H9 (cell line): Measurements from ENCODE around the gene BSN. TPM values are rescaled to one million over a fixed set of nuclear protein-coding genes. Genes with fewer than 3 reads are reported as not detected.

ENCODE experiments used
- DNase-seq: peaks from one replicate; pipeline ENCODE4 v3.0.0-alpha.2; 2017
- H2AFZ ChIP-seq: one replicate; pipeline ENCODE4 v1.6.1; 2013; ENCODE audit warnings: mild to moderate bottlenecking, low read length, control low read depth, moderate library complexity
- H2AK5ac ChIP-seq: 2 replicates; pipeline ENCODE4 v1.6.1; 2013; ENCODE audit warnings: low read length, control low read depth, mixed read lengths; ENCODE audit not compliant: insufficient read length
- H2BK120ac ChIP-seq: one replicate; pipeline ENCODE4 v1.6.1; 2013; ENCODE audit warnings: low read depth, mild to moderate bottlenecking, low read length, control low read depth, inconsistent platforms; ENCODE audit not compliant: poor library complexity, severe bottlenecking
- H2BK12ac ChIP-seq: 2 replicates; pipeline ENCODE4 v1.6.1; 2013; ENCODE audit warnings: low read length, control low read depth, mixed read lengths, low read depth; ENCODE audit not compliant: insufficient read length
- H2BK15ac ChIP-seq: 2 replicates; pipeline ENCODE4 v1.6.1; 2013; ENCODE audit warnings: low read depth, low read length, control low read depth
- H2BK20ac ChIP-seq: one replicate; pipeline ENCODE4 v1.6.1; 2013; ENCODE audit warnings: low read depth, mild to moderate bottlenecking, low read length, control low read depth, inconsistent platforms; ENCODE audit not compliant: poor library complexity, severe bottlenecking
- H2BK5ac ChIP-seq: 2 replicates; pipeline ENCODE4 v1.6.1; 2013; ENCODE audit warnings: low read length, control low read depth, mixed read lengths; ENCODE audit not compliant: insufficient read length
- H3K14ac ChIP-seq: 2 replicates; pipeline ENCODE4 v1.6.1; 2013; ENCODE audit warnings: low read length, control low read depth; ENCODE audit not compliant: insufficient read depth
- H3K18ac ChIP-seq: 2 replicates; pipeline ENCODE4 v1.6.1; 2013; ENCODE audit warnings: low read depth, mild to moderate bottlenecking, mixed read lengths, low read length, control low read depth; ENCODE audit not compliant: insufficient read length
- H3K23ac ChIP-seq: 2 replicates; pipeline ENCODE4 v1.6.1; 2013; ENCODE audit warnings: low read length, control low read depth, mixed read lengths, low read depth; ENCODE audit not compliant: insufficient read length
- H3K23me2 ChIP-seq: 2 replicates; pipeline ENCODE4 v1.6.1; 2013; ENCODE audit warnings: low read depth, mild to moderate bottlenecking, mixed read lengths, low read length, control low read depth; ENCODE audit not compliant: insufficient read length, poor library complexity, severe bottlenecking
- H3K27ac ChIP-seq: 2 replicates; pipeline ENCODE4 v1.5.1; 2013; ENCODE audit warnings: low read length, control low read depth, mixed read lengths, low read depth; ENCODE audit not compliant: insufficient read length
- H3K27me3 ChIP-seq: 2 replicates; pipeline ENCODE4 v1.6.1; 2013; ENCODE audit warnings: low read length, control low read depth, inconsistent platforms; ENCODE audit not compliant: insufficient read depth
- H3K4ac ChIP-seq: 2 replicates; pipeline ENCODE4 v1.6.1; 2013; ENCODE audit warnings: low read depth, mild to moderate bottlenecking, control low read depth, inconsistent platforms, low read length, moderate library complexity
- H3K4me1 ChIP-seq: 2 replicates; pipeline ENCODE4 v1.6.1; 2013; ENCODE audit warnings: low read length, control low read depth, inconsistent platforms; ENCODE audit not compliant: insufficient read depth
- H3K4me2 ChIP-seq: 2 replicates; pipeline ENCODE4 v1.6.1; 2013; ENCODE audit warnings: low read length, control low read depth, mixed read lengths; ENCODE audit not compliant: insufficient read length, insufficient read depth
- H3K56ac ChIP-seq: 2 replicates; pipeline ENCODE4 v1.6.1; 2013; ENCODE audit warnings: low read depth, mild to moderate bottlenecking, mixed read lengths, low read length, control low read depth; ENCODE audit not compliant: insufficient read length
- H3K79me1 ChIP-seq: 2 replicates; pipeline ENCODE4 v1.6.1; 2013; ENCODE audit warnings: low read depth, mild to moderate bottlenecking, moderate library complexity, low read length, control low read depth, inconsistent platforms; ENCODE audit not compliant: insufficient read depth, poor library complexity, severe bottlenecking
- H3K79me2 ChIP-seq: 2 replicates; pipeline ENCODE4 v1.6.1; 2013; ENCODE audit warnings: low read length, control low read depth, inconsistent platforms; ENCODE audit not compliant: insufficient read depth
- H3K9ac ChIP-seq: 2 replicates; pipeline ENCODE4 v1.6.1; 2013; ENCODE audit warnings: low read length, control low read depth, mixed read lengths; ENCODE audit not compliant: insufficient read length; ENCODE audit errors: extremely low read depth
- H3K9me3 ChIP-seq: one replicate; pipeline ENCODE4 v1.6.1; 2013; ENCODE audit warnings: low read depth, low read length, inconsistent platforms; ENCODE audit not compliant: control insufficient read depth
- H3T11ph ChIP-seq: one replicate; pipeline ENCODE4 v1.6.1; 2013; ENCODE audit warnings: mild to moderate bottlenecking, low read length, control low read depth, inconsistent platforms
- H4K20me1 ChIP-seq: one replicate; pipeline ENCODE4 v1.6.1; 2013; ENCODE audit not compliant: control insufficient read depth, insufficient read length, insufficient read depth
- H4K5ac ChIP-seq: 2 replicates; pipeline ENCODE4 v1.6.1; 2013; ENCODE audit warnings: low read depth, mild to moderate bottlenecking, mixed read lengths, low read length, control low read depth; ENCODE audit not compliant: insufficient read length
- H4K8ac ChIP-seq: replicated peaks from 2 replicates; pipeline ENCODE4 v1.6.1; 2013; ENCODE audit warnings: low read length, control low read depth, mixed read lengths, low read depth; ENCODE audit not compliant: insufficient read length
- H4K91ac ChIP-seq: 2 replicates; pipeline ENCODE4 v1.6.1; 2013; ENCODE audit warnings: low read depth, mild to moderate bottlenecking, moderate library complexity, mixed read lengths, low read length, control low read depth; ENCODE audit not compliant: insufficient read length
- H3K27ac Mint-ChIP-seq, 3 experiments: 2 replicates in 2 of 3; 3 replicates in 1 of 3; pipeline ENCODE4 v1.8.0; 2020 to 2021; ENCODE audit warnings: mixed read lengths in 3 of 3, mild to moderate bottlenecking in 1 of 3, moderate library complexity in 1 of 3
- H3K27me3 Mint-ChIP-seq: 2 replicates; pipeline ENCODE4 v1.8.0; 2021; ENCODE audit warnings: low read depth, mild to moderate bottlenecking, moderate library complexity, mixed read lengths
- H3K36me3 Mint-ChIP-seq, 3 experiments: 2 replicates in 2 of 3; 3 replicates in 1 of 3; pipeline ENCODE4 v1.8.0; 2020 to 2021; ENCODE audit warnings: low read depth in 3 of 3, mixed read lengths in 3 of 3; ENCODE audit not compliant: insufficient read depth in 1 of 3
- H3K4me1 Mint-ChIP-seq, 2 experiments: 2 replicates each; pipeline ENCODE4 v1.8.0; 2020; ENCODE audit warnings: mixed read lengths in 2 of 2
- H3K4me3 Mint-ChIP-seq, 2 experiments: 2 replicates in 1 of 2; 3 replicates in 1 of 2; pipeline ENCODE4 v1.8.0; 2020 to 2021; ENCODE audit warnings: mild to moderate bottlenecking in 2 of 2, mixed read lengths in 2 of 2, moderate library complexity in 1 of 2
- H3K9me3 Mint-ChIP-seq, 2 experiments: 2 replicates in 1 of 2; 3 replicates in 1 of 2; pipeline ENCODE4 v1.8.0; 2020; ENCODE audit warnings: mild to moderate bottlenecking in 2 of 2, mixed read lengths in 2 of 2, moderate library complexity in 1 of 2
- WGBS: extraction: QIAGEN DNeasy Blood & Tissue Kit; methylation state at CpG from one replicate; pipeline ENCODE4 v1.1.7; 2013; ENCODE audit warnings: missing lambda C conversion rate, low lambda C conversion rate, mixed read lengths; ENCODE audit not compliant: insufficient read length; ENCODE audit errors: extremely low coverage; 5-methylcytosine and 5-hydroxymethylcytosine counted together
- total RNA-seq: library from RNA; stranded (reverse); gene quantifications from 2 replicates; pipeline ENCODE4 v1.2.1, GENCODE V29; 2021
- TF ChIP-seq, protein P1 (sequence below): fragments of 200-600 bp; sonication (generic); conservative IDR thresholded peaks from 3 replicates; pipeline ENCODE4 v1.8.0; 2021; ENCODE audit warnings: antibody characterized with exemption, mild to moderate bottlenecking

Gene BSN
- total RNA-seq, 1 experiment from 2014 or later: 2.4 TPM

GRCh38 chr3:49683162-49683561 lies 128.9 kb downstream of the BSN start:
- Histone ChIP-seq H3K56ac (no peak overlapping the region), H3K4me1 (no peaks in the 10 kb centered on the region), H3T11ph (no peak overlapping the region), H4K5ac (no peak overlapping the region), H2BK12ac (no peak overlapping the region), H4K20me1 (no peaks in the 10 kb centered on the region), H3K23ac (no peak overlapping the region), H4K8ac (no peak overlapping the region), H3K79me1 (no peaks in the 10 kb centered on the region), H3K27me3 (no peaks in the 10 kb centered on the region), H2BK20ac (no peak overlapping the region), H2AFZ (no peak overlapping the region), H3K14ac (no peak overlapping the region), H2AK5ac (no peak overlapping the region), H4K91ac (no peak overlapping the region), H3K9ac (no peak overlapping the region), H3K79me2 (no peaks in the 10 kb centered on the region), H3K23me2 (no peaks in the 10 kb centered on the region), H2BK15ac (no peak overlapping the region), H3K9me3 (no peaks in the 10 kb centered on the region), H3K4me2 (no peak overlapping the region), H3K27ac (no peak overlapping the region), H2BK5ac (no peak overlapping the region), H3K4ac (no peak overlapping the region), H3K18ac (no peak overlapping the region), H2BK120ac (no peak overlapping the region)
- TF ChIP-seq, protein P1, sequence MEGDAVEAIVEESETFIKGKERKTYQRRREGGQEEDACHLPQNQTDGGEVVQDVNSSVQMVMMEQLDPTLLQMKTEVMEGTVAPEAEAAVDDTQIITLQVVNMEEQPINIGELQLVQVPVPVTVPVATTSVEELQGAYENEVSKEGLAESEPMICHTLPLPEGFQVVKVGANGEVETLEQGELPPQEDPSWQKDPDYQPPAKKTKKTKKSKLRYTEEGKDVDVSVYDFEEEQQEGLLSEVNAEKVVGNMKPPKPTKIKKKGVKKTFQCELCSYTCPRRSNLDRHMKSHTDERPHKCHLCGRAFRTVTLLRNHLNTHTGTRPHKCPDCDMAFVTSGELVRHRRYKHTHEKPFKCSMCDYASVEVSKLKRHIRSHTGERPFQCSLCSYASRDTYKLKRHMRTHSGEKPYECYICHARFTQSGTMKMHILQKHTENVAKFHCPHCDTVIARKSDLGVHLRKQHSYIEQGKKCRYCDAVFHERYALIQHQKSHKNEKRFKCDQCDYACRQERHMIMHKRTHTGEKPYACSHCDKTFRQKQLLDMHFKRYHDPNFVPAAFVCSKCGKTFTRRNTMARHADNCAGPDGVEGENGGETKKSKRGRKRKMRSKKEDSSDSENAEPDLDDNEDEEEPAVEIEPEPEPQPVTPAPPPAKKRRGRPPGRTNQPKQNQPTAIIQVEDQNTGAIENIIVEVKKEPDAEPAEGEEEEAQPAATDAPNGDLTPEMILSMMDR: no peak
- no peak overlapping the region for H3K27ac Mint-ChIP-seq
- H3K4me1 Mint-ChIP-seq: peaks cover 8 to 13% of the 10 kb centered on the region in 2 experiments
- H3K27me3 Mint-ChIP-seq: peaks cover 2% of the 10 kb centered on the region; the same call in 1 of the 2 replicates
- H3K9me3 Mint-ChIP-seq: no peaks in the 10 kb centered on the region
- no CpG with 5 or more reads among the region's 6 CpGs for WGBS
- no peak overlapping the region for H3K4me3 Mint-ChIP-seq
- H3K36me3 Mint-ChIP-seq: peaks cover 19 to 53% (median 48%) of the 10 kb centered on the region in 3 experiments; a peak in 6 of 7 replicates
- no peak for DNase-seq
